Measurements from ENCODE around the gene OPN4.

Gene OPN4

DNA sequence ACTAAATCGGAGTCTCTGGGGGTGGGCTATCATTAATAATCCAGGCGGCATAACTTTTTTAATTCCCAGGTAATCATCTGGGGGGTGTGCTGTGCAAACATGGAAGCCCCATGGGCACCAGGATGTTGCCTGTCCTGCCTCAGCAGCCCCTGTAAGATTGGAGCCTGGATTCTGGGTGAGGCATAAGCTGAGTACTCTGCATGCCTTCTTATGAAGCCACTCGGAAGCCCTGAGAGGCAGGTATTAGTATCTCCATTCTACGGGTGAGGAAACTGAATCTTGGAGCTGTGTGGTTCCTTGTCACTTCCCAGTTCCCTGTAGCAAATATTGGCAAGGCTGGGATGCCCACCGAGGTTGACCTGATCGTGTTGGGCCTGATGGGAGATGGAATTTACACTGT lies 7.4 kb upstream of the OPN4 start:
- FAIRE-seq (no peak), DNase-seq (ENCODE audit: low spot score) (no peak)

DNA sequence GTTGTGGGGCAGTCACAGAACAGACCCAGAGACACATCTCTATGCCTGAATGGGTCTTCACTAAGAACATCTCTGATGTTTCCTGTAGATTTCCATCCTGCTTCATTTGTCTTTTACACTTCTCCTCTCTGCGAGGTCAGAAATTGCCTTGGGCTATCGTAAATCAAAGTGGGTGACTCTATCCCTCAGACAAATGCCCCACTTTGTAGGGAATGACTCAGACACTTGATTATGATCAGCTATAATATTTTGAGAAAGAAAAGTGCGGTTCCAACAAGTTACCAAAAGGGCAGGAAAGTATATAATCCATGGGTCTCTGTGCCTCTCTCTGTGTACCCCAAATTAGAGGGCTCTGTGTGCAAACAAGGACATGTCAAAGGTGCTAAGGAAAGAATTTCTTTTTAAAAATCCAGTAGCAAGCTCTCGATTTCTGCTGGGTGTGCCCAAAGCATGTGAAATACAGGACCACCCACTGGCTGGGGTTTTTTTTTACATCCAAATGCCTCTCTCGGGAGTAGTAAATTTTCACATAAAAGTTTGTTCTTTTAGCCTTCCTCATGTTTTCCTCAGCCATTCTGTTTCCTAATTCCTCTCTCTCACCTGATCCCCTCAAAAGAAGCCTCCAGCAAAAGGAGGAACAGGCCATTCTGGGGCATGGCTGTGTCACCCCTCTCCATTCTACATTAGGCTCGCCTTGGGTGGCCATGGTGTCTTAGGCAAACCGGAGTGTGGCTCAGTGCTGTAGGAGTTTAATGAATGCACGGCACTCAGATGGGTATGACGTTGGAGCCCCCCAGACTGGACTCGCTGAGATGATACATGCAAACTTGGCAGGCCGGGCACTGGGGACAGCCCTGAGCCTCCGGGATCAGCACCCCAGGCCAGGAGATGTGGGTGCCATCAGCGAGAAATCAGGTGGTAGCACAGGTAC lies 6.3 kb upstream of the OPN4 start:
- DNase-seq (ENCODE audit: low spot score): peak; percentile 32
- no peak for FAIRE-seq

DNA sequence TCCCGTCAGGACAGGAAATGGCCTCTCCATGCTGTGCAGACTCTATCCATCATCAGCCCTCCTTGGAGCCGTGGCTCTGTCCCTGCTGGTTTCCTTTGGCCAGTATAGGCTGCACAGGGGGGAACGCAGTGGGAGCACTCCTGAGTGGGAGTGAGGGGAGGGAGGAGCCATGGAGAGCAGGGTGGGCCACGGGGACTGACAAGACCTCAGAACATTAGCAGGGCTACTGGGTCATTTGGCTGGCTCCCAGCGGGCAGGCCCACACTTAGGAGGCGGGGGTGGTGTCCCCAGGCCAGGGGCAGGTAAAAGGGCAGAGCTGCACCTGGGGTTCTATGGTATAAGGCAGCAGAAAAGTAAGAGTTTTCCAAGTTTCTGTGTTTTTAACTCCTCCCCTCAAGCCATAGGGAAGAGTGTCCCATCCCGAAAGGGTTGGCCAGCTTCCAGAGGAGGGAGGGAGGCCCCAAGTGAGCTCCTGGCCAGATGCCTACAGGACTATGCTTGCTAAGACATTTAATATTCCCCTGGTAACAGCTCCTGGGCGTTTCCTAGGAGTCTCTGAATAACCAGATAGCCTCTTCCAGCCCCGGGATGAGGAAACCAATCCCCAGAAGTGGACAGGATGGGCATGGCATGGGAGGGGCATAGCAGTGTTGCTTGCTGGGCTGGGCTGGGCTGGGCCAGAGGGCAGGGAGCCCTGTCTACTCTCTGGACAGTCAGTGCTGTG lies 5.5 kb upstream of the OPN4 start:
- DNase-seq (ENCODE audit: low spot score) (peak; percentile 59), FAIRE-seq (peak; percentile 58)

DNA sequence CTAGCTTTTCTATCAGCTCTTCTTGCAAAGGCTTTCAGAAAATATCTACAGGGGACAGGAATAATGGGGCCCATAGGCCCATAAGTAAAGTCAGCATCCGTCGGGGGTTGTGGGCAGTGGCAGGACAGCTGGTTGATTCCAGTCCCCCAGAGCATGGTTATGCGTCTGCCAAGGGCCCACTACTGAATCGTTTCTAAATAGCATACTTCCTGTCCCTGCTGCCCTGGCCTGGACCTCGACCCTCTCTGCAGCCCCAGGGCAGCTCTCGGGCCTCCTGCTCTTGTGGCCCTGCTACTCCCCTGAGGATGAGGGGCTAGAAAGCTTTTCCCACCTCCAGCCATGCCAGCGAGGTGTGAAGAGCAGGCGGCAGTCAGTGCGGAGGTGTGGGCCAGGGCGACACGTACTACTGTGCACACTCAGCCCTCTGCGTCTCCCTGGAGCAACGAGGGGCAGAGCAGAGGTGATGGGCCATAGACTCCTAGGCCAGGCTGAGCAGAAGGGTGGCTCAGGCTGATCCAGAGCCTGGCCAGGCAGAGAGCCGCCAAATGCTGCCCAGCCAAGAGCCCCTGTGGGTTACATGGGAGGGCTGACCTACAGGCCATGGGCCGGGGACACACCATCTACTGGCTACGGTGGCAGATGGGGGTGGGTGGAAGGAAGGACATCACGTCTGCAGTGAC lies 4.7 kb upstream of the OPN4 start:
- FAIRE-seq (no peak), DNase-seq (ENCODE audit: low spot score) (no peak)

DNA sequence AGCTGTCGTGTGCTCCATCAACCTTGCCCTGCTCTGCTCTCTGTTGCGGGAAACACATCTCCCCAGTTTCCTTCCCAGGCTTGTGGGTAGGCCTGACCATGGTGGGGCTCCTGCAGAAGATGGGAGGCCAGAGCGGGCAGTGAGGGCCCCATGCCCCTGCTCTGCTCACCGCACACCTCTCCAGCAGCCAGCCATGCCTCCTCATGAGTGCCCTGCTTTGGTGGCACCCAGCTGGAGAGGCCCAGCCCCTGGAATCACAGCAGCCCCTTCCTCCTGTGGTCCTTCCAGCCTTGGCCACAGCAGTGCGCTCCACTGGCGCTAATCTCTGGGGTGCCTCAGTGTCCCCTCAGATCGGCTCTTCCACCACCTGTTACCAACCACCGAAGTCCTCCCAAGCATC lies 4.2 kb upstream of the OPN4 start:
- FAIRE-seq (no peak), DNase-seq (ENCODE audit: low spot score) (no peak)

DNA sequence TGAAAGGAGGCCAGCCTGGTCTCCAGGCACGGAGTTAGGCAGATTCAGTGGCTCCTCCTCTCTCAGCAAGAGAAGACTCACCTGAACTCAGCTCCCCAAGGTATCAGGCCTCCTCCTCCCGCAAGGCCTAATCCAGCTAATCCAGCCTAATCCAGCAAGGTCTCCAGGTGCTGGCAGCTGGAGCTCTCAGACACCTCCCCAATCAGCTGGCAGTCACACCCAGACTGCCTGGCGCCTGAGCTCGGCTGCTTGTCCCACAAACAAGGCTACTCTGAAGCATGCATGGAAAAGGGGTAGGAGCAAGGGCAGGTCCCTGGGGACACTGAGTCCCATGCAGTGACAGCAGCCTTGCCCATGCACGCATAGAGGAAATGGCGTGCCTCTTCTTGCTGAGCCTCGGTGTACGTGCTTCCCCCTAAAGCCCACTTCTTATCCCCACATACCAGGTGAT lies 3.3 kb upstream of the OPN4 start:
- no peak for DNase-seq (ENCODE audit: low spot score)

DNA sequence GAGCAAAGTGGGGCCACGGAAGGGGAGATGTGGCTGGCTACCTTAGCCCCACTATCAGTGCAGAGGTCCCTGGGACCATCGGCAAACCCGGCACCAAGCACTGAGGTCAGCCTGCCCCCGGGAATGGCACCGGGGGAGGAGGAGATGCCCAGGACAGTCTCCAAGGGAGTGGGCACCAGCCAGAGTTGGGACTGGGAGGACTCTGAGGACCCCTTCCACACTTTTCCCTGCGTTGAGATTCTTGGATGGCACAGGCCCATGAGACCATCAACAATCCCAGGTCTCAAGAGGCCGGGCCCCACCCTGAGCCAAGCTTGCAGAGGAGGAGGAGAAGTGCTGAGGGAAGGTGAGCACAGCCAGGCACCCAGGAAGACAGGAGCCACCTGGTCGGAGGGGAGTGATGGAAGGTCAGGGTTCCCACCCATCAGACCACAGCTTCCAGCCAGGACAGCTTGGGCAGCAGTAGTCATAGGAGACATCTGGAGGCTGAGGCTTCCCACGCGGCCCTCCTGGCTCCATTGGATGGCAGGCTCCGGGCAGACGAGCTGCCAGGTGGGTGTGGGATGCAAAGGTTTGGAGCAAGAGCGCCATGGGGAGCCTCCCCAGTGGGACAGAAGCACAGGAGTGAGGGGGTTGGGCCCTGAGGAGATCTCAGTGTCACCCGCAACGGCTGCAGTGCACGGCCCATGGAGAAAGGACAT lies 2.6 kb upstream of the OPN4 start:
- DNase-seq (ENCODE audit: low spot score) (no peak), FAIRE-seq (no peak)

More for the DNA sequence above, 3.3 kb upstream of the OPN4 start:
- FAIRE-seq: no peak

DNA sequence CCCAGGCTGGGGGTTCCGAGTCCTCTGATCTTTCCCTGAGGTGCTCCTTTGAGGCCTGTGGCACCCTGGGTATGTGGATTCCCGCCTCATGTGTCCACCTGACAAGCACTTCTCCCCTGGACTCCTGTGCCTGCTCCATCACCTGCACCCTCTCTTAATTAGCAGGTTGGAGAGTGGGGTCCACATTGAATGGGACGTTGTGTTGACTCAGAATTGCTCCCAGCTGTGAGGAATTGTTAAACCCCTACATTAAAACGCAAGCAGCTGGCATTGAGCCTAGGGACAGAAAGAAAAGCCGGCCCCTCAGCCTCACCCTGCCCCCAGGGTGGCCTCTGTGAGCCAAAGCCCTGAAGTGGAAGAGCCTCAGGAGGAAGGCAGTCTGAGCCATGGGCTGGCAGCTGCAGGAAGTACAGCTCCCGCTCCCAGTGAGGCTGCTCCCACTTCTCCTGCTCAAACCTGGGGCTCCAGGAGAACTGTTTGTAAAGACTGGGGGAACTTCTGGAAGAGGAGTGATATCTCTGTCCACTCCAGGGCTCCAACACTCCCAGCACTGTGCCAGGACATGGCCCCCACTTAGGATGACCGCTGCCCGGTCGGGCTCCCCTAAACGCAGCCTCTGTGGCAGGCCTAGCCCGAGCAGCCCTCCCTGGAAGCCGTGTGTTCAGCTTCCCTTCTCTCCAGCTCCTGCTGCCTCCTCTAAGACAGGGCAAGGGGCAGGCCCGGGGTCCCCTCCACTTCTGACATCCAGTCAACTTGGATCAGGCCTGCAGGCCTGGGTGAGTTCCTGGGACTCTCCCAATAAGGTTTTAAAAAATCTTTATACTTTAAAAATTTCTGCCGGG lies 1.8 kb upstream of the OPN4 start:
- no peak for FAIRE-seq

DNA sequence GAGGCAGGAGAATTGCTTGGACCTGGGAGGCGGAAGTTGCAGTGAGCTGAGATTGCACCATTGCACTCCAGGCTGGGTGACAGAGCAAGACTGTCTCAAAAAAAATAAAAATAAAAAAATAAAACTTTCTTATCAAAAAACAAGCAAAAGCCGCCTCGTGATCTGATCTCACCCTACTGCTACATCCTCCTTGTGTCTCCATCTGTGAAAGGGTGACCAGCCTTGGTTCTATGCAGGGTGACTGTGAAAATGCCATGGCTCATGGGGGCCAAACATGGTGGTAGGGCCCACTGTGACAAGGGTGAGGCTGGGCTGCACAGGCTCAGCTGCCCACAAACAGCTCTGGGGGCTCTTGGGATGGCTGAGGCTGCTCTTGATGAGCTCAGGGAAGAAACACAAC lies 968 bp upstream of the OPN4 start:
- no peak for FAIRE-seq
- no peak for DNase-seq (ENCODE audit: low spot score)

More for the DNA sequence above, 1.8 kb upstream of the OPN4 start:
- no peak for DNase-seq (ENCODE audit: low spot score)

DNA sequence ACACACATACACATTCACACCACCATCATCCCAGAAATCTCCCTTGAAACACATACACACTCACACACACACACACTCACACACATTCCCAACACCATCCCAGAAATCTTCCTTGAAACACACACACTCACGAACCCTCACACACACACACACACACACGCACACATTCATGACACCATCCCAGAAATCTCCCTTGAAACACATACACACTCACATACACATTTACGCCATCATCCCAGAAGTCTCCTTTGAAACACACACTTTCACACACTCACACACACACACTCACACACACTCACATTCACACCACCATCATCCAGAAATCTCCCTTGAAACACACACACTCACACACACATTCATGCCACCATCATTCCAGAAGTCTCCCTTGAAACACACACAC lies 360 bp upstream of the OPN4 start:
- DNase-seq (ENCODE audit: low spot score) (no peak), FAIRE-seq (no peak)

DNA sequence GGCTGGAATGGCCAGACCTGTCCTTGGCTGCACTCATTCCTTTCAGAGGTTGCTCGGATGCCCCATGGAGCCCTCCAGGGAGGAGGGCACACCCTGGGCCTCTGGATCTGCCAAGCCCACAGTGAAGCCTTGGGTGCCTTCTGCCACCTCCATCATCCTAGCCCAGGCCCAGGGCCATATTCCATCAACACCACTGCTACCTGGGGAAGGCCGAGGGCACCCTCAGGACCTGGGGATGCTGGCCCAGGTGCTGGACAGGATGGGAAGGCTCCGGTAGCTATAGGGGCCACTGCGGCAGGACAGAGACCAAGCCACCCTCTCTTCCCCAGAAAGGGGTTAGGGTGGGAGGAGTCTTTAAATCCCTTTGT lies 810 bp downstream of the OPN4 start:
- DNase-seq (ENCODE audit: low spot score) (no peak), FAIRE-seq (no peak)

DNA sequence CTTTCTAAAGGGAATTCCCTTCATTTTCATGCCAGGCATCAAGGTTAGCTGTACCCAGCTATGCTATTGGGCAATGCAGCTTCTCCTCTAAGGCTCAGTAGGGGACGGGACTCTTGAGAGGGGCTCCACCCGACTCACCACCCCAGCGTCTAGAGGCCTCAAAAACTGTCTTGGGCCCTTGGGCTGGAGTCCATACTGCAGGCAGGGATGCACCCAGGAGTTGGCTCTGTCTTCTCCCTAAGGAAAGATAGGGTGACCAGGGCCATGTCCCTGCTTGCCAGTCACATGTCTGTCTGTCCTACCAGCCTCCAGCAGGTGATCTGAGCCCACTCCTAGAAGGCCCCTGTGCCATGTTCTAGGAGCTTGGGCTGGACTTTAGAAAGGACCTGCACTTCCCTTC lies 1.2 kb downstream of the OPN4 start:
- no peak for DNase-seq (ENCODE audit: low spot score)
- FAIRE-seq: no peak

DNA sequence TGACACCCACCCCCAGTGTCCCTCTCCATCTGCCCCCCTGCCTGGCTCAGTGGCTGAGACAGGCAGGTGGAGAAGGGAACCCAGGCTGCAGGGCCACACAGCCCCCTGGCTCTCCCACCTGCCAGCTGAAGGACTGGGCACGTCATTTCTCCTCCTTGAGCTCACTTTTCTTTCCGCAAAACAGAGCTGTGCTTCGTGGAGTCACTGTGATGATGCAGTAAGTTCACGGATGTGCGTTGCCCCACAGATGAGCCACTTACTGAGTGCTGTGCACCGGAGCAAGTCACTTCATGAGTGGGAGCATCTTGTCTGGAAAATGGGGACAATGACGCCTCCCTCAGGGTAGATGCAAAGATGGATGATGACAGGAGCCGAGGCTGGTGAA lies 2.7 kb downstream of the OPN4 start:
- FAIRE-seq (no peak), DNase-seq (ENCODE audit: low spot score) (no peak)

DNA sequence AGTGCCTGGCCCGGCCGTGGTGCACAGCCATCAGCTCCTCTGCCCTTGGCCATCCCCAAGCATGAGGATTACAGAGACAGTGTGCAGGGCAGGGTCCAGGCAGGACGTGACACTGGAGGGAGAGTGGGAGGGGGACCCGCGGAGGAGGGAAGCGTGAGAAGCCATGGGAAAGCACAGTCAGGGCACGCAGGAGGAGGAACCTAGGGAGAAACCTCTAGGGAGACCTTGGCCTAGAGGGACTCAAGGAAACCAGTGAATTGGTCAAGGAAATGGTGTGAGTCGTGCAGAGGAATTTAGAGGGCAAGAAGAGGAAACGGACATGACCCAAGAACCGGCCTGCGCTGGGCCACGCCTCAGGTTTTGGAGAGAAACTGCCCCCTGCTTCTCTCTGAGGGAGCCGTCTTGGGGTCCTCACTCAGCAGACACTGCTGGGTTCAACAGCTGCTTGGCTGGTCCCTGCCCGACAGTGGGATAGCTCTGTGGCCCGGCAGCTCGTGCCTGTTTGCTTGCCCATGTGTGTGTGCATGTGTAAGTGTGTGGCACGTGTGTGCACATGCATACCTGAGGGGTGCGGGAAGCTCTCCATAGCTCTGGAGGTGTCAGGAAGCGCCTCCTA lies 3.2 kb downstream of the OPN4 start:
- FAIRE-seq: no peak

DNA sequence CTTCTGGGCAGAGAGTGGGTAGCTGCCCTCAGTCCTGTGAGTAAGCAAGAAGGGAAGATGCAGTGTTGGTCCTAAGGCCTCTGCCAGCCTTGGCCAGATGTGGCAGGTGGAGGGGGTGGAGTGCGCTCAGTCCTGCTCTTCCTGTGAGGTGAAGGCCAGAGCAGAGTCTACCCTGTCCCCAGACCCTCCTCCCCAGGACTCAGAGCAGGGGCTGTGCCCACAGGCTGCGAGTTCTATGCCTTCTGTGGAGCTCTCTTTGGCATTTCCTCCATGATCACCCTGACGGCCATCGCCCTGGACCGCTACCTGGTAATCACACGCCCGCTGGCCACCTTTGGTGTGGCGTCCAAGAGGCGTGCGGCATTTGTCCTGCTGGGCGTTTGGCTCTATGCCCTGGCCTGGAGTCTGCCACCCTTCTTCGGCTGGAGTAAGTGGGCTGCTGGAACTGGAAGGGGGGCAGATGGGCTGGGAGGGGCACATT lies 4.0 kb downstream of the OPN4 start:
- FAIRE-seq: no peak
- no peak for DNase-seq (ENCODE audit: low spot score)

More for the DNA sequence above, 3.2 kb downstream of the OPN4 start:
- no peak for DNase-seq (ENCODE audit: low spot score)

DNA sequence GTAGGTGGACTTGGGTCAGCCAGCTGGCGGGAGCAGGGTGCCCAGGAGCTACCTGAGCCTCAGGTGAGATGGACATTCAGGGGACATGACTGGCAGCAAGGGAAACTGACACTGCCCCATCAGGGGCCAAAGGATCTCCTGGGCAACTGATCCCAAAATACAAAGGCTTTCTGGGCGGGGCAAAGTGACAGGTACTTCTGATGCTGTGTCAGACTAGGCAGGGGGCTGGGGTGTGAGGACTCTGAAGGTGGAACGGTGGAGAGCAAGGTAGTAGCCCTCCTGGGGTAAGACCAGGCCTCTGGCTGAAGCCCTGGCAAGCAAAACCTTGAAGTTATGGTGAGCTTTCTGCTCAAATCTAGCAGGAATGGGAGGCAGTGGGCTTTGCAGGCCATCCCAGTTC lies 4.4 kb downstream of the OPN4 start:
- DNase-seq (ENCODE audit: low spot score) (no peak), FAIRE-seq (no peak)

DNA sequence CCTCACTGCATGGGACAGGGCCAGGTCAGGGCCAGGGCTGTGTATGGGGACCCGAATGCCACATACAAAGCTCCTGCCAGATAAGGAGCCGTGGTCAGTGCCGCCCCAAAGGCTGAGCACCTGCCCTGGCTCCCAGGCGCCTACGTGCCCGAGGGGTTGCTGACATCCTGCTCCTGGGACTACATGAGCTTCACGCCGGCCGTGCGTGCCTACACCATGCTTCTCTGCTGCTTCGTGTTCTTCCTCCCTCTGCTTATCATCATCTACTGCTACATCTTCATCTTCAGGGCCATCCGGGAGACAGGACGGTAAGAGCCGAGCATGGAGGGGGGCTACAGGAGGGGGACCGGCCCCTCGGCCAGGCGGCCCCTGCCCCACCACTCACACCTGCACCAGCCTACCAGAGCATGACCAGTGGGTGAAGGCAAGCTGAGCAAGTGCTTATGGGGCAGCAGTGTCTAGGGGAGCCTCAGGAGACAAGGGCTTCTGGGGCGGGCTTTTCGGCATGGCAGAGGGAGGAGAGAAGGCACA lies 4.9 kb downstream of the OPN4 start:
- FAIRE-seq (no peak), DNase-seq (ENCODE audit: low spot score) (no peak)

DNA sequence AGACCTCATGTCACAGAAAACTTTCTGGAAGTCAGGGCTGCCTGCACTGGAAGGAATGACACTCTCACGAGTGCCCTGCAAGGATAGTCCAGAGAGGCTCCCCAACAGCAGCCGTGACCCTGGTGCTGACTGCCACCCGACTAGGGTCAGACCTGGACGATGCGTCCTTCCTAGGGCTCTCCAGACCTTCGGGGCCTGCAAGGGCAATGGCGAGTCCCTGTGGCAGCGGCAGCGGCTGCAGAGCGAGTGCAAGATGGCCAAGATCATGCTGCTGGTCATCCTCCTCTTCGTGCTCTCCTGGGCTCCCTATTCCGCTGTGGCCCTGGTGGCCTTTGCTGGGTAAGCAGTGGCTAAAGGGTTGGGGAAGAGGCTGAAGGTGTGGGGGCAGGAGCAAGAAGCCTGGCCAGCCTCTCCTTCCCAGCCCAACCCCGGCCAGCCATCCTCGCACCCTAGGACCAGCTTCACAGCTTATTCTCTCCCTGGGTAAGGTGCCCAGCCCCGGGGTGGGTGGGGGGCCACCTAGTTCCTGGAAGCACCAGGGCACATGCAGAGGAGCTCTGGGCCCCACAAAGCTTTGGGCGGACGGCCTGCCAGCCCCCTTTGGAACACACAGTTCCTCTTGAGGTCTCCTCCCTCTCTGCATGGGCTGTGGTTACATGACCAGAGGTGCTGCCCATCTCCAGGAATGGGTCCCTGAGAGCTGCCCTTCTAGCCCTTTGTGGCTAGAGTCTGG lies 5.5 kb downstream of the OPN4 start:
- FAIRE-seq (no peak), DNase-seq (ENCODE audit: low spot score) (no peak)

Data from urothelium cell line (cell line).